HepG2 (cell line): ENCODE measurements around the gene CLIC1. TPM values are rescaled to one million over a fixed set of nuclear protein-coding genes. Genes with fewer than 3 reads are reported as not detected.

Experiments used
- ASH2L ChIP-seq: fragments of 300-600, 200-600 bp; sonication (generic); IDR thresholded peaks from 2 replicates; pipeline ENCODE4 v1.7.0; 2017; ENCODE audit warnings: low read depth, mild to moderate bottlenecking, moderate library complexity, mixed read lengths, low read length; ENCODE audit not compliant: insufficient read length
- ATF2 ChIP-seq: sonication (generic); formaldehyde crosslinking; IDR thresholded peaks from 2 replicates; pipeline ENCODE4 v1.4.0; 2020; ENCODE audit warnings: missing genetic modification reagents
- BCL6 ChIP-seq: IDR thresholded peaks from 2 replicates; pipeline ENCODE4 v1.6.1; 2016; ENCODE audit warnings: missing genetic modification reagents, missing compliant biosample characterization
- CAMTA2 ChIP-seq: sonication (generic); formaldehyde crosslinking; IDR thresholded peaks from 2 replicates; pipeline ENCODE4 v1.4.0; 2020; ENCODE audit warnings: mild to moderate bottlenecking, missing genetic modification reagents, borderline replicate concordance
- DNMT3B ChIP-seq: conservative IDR thresholded peaks from 2 replicates; pipeline ENCODE4 v1.6.1; 2016; ENCODE audit warnings: missing biosample characterization, control low read depth
- GATAD2A ChIP-seq: IDR thresholded peaks from 2 replicates; pipeline ENCODE4 v1.6.1; 2016
- HMGXB4 ChIP-seq, 2 experiments: sonication (generic) in 1 of 2; formaldehyde crosslinking in 1 of 2; IDR thresholded peaks; 2 replicates each; pipeline versions ENCODE4 v1.4.0 to v1.6.1; 2018 to 2020; ENCODE audit warnings: missing genetic modification reagents in 2 of 2, borderline replicate concordance in 1 of 2, low read depth in 1 of 2, mild to moderate bottlenecking in 1 of 2, missing biosample characterization in 1 of 2
- HNRNPH1 ChIP-seq: fragments of 200-400 bp; formaldehyde crosslinking; optimal IDR thresholded peaks from 2 replicates; pipeline ENCODE3; 2017; ENCODE audit warnings: mild to moderate bottlenecking, low read depth, low read length
- KDM2A ChIP-seq: sonication (generic); formaldehyde crosslinking; IDR thresholded peaks from 2 replicates; pipeline ENCODE4 v1.4.0; 2020; ENCODE audit warnings: low read depth, missing genetic modification reagents, borderline replicate concordance
- NKX3-1 ChIP-seq: sonication (generic); formaldehyde crosslinking; IDR thresholded peaks from 2 replicates; pipeline ENCODE4 v1.5.0; 2020; ENCODE audit warnings: missing genetic modification reagents
- NRL ChIP-seq: sonication (generic); formaldehyde crosslinking; IDR thresholded peaks from 2 replicates; pipeline ENCODE4 v1.5.0; 2020; ENCODE audit warnings: missing genetic modification reagents, mild to moderate bottlenecking, moderate library complexity, borderline replicate concordance
- PBX3 ChIP-seq: sonication (generic); formaldehyde crosslinking; IDR thresholded peaks from 2 replicates; pipeline ENCODE4 v1.8.1; 2023; ENCODE audit warnings: missing genetic modification reagents, inconsistent platforms, borderline replicate concordance
- RCOR2 ChIP-seq: IDR thresholded peaks from 2 replicates; pipeline ENCODE4 v1.6.1; 2016; ENCODE audit warnings: missing biosample characterization, missing genetic modification reagents
- SAP130 ChIP-seq: IDR thresholded peaks from 2 replicates; pipeline ENCODE4 v1.6.1; 2016; ENCODE audit warnings: low read depth
- TAF15 ChIP-seq: fragments of 200-400 bp; formaldehyde crosslinking; IDR thresholded peaks from one replicate; pipeline ENCODE4 v1.6.1; 2018; ENCODE audit warnings: mild to moderate bottlenecking, low read depth, low read length; ENCODE audit not compliant: poor library complexity, severe bottlenecking
- THYN1 ChIP-seq: sonication (generic); formaldehyde crosslinking; IDR thresholded peaks from 2 replicates; pipeline ENCODE4 v1.8.1; 2023; ENCODE audit warnings: low read depth, mild to moderate bottlenecking, moderate library complexity, missing genetic modification reagents, borderline replicate concordance
- ZFY ChIP-seq: sonication (generic); formaldehyde crosslinking; IDR thresholded peaks from 2 replicates; pipeline ENCODE4 v1.4.0; 2020; ENCODE audit warnings: missing genetic modification reagents
- ZNF124 ChIP-seq: sonication (generic); formaldehyde crosslinking; IDR thresholded peaks from 2 replicates; pipeline ENCODE4 v1.4.0; 2020; ENCODE audit warnings: missing genetic modification reagents
- ZNF24 ChIP-seq: fragments of 450-650 bp; IDR thresholded peaks from 2 replicates; pipeline ENCODE4 v1.6.1; 2017; ENCODE audit warnings: antibody characterized with exemption, mild to moderate bottlenecking
- ZNF362 ChIP-seq: sonication (generic); formaldehyde crosslinking; IDR thresholded peaks from 2 replicates; pipeline ENCODE4 v1.4.0; 2020; ENCODE audit warnings: missing genetic modification reagents, mild to moderate bottlenecking, borderline replicate concordance
- ZNF563 ChIP-seq: sonication (generic); formaldehyde crosslinking; IDR thresholded peaks from 2 replicates; pipeline ENCODE4 v1.8.0; 2022; ENCODE audit warnings: mild to moderate bottlenecking, moderate library complexity, missing genetic modification reagents
- ZNF597 ChIP-seq: sonication (generic); formaldehyde crosslinking; IDR thresholded peaks from 2 replicates; pipeline ENCODE4 v1.5.0; 2020; ENCODE audit warnings: missing genetic modification reagents
- ZNF7 ChIP-seq: IDR thresholded peaks from 2 replicates; pipeline ENCODE4 v1.6.1; 2016; ENCODE audit warnings: missing biosample characterization, missing genetic modification reagents
- ZNF879 ChIP-seq: sonication (generic); formaldehyde crosslinking; IDR thresholded peaks from 2 replicates; pipeline ENCODE4 v1.8.1; 2023; ENCODE audit warnings: missing genetic modification reagents
- polyA plus RNA-seq, 8 experiments: library from polyadenylated mRNA; depleted of rRNA in 3 of 8; stranded (reverse) in 7 of 8; unstranded in 1 of 8; fragments of >200 nt; fragmentation: Illumina TruSeq in 4 of 8; extraction: Trizol in 4 of 8; gene quantifications; 2 replicates each; pipeline versions ENCODE4 v1.2.1 to v1.2.3, GENCODE V29; 2011 to 2016; ENCODE audit warnings: low read depth in 4 of 8, missing spikeins in 1 of 8, mixed read lengths in 1 of 8; ENCODE audit not compliant: insufficient read depth in 1 of 8
- total RNA-seq, 5 experiments: library from RNA; depleted of rRNA; stranded (reverse); fragments of >200 nt; fragmentation: Illumina TruSeq; extraction: Trizol; gene quantifications; 2 replicates each; pipeline ENCODE4 v1.2.3, GENCODE V29; 2016; ENCODE audit warnings: low read depth in 1 of 5

Gene CLIC1
- total and polyA plus RNA-seq, 2 of the 13 experiments (the other 11 are each of a cell fraction or from before 2014, with no cell fraction given), result 602 to 891 TPM

GRCh38 chr6:31776989-31777666 is 40.8 kb upstream of the CLIC1 start, which contains the start of gene VWA7 (continued):
- TF ChIP-seq CAMTA2 (CRISPR knock-in tag) (peak; percentile 47; the same call in 1 of the 2 replicates), RCOR2 (CRISPR knock-in tag) (no peak), NKX3-1 (CRISPR knock-in tag) (no peak), NRL (CRISPR knock-in tag) (peak; percentile 38; the same call in 1 of the 2 replicates), ZNF362 (CRISPR knock-in tag) (no peak), THYN1 (CRISPR knock-in tag) (no peak), BCL6 (peak; percentile 72; the same call in 1 of the 2 replicates), ATF2 (CRISPR knock-in tag) (peak; percentile 86; the same call in 1 of the 2 replicates), TAF15 (peak; percentile 59), SAP130 (peak; percentile 88), ZNF879 (CRISPR knock-in tag) (no peak), HMGXB4 (CRISPR knock-in tag; IDR thresholded peaks at IDR 0.05; ENCODE audit: borderline replicate concordance in 1 of 2, low read depth in 1 of 2) (peak in 1 of 2 experiments; percentile 46; a peak in 1 of 4 replicates), DNMT3B (0 out of 2 replicates have a peak, but pooled peaks have one; percentile 33), ZNF124 (CRISPR knock-in tag) (0 out of 2 replicates have a peak, but pooled peaks have one; percentile 50), ZNF24 (no peak), HNRNPH1 (peak; percentile 40), ASH2L (no peak), ZNF597 (CRISPR knock-in tag) (no peak), ZNF7 (CRISPR knock-in tag) (no peak), KDM2A (CRISPR knock-in tag) (peak; percentile 98), ZNF563 (CRISPR knock-in tag) (peak; percentile 63; the same call in 1 of the 2 replicates), GATAD2A (CRISPR knock-in tag) (peak; percentile 78), ZFY (peak; percentile 65), PBX3 (CRISPR knock-in tag) (no peak)
